Epithelial cell of esophagus (primary cell): Measurements from ENCODE around the gene SORCS2.

Experiments used
- DNase-seq: peaks from one replicate; pipeline ENCODE4 v3.0.0; 2010; ENCODE audit warnings: low read depth
- H3K4me3 ChIP-seq: 2 replicates; pipeline ENCODE4 v1.5.1; 2011; ENCODE audit warnings: mild to moderate bottlenecking, low read length, control low read depth
- TF ChIP-seq, protein P1 (sequence below): IDR thresholded peaks from 2 replicates; pipeline ENCODE4 v1.5.1; 2011; ENCODE audit warnings: low read depth, mild to moderate bottlenecking, low read length, control low read depth, inconsistent platforms; ENCODE audit not compliant: insufficient read depth; ENCODE audit errors: missing control alignments

SORCS2 gene

DNA sequence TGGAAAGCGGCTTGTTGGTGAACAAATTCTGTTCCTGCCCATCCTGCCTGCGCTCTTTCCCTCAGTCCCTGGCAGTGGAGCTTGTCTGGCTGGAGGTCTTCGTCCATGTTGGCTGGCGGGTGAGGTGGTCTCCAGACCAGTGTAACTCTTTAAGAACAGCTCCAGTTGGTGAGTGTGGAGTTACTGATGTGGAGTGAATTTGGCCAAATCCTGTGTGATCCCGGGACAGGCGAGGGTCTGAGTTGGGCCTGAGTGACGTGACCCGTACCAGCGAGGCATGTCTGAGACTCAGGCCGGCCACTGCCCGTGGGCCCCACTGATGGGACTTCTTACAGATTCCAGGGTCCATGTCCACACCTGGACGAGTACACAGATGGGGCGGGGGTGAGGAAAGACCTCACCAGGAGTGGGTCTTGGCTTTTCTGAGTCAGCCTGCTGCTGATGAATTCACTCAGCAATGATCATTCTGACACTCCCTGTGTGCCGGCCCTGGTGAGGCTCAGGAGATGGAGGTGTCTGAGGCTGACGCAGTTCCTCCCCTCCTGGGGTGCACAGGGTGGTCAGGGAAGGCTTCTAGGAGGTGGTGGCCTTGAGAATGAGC, 196.9 kb downstream of the SORCS2 start:
- H3K4me3 ChIP-seq, result no peak overlapping the region
- TF ChIP-seq, protein P1, sequence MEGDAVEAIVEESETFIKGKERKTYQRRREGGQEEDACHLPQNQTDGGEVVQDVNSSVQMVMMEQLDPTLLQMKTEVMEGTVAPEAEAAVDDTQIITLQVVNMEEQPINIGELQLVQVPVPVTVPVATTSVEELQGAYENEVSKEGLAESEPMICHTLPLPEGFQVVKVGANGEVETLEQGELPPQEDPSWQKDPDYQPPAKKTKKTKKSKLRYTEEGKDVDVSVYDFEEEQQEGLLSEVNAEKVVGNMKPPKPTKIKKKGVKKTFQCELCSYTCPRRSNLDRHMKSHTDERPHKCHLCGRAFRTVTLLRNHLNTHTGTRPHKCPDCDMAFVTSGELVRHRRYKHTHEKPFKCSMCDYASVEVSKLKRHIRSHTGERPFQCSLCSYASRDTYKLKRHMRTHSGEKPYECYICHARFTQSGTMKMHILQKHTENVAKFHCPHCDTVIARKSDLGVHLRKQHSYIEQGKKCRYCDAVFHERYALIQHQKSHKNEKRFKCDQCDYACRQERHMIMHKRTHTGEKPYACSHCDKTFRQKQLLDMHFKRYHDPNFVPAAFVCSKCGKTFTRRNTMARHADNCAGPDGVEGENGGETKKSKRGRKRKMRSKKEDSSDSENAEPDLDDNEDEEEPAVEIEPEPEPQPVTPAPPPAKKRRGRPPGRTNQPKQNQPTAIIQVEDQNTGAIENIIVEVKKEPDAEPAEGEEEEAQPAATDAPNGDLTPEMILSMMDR, result no peak
- DNase-seq, result no peak

GRCh38 chr4:7389719-7390118, 197.4 kb downstream of the SORCS2 start:
- DNase-seq, result no peak
- TF ChIP-seq, protein P1, result no peak
- no peak overlapping the region for H3K4me3 ChIP-seq

GRCh38 chr4:7390336-7390735, 198.0 kb downstream of the SORCS2 start:
- H3K4me3 ChIP-seq, result no peak overlapping the region
- DNase-seq, result no peak
- TF ChIP-seq, protein P1, result no peak

- H3K4me3 ChIP-seq, result no peak overlapping the region
- no peak for DNase-seq
- TF ChIP-seq, protein P1, result no peak
Measured at GRCh38 chr4:7390906-7391636, 198.7 kb downstream of the SORCS2 start.

- TF ChIP-seq, protein P1, result no peak
- no peak overlapping the region for H3K4me3 ChIP-seq
- no peak for DNase-seq
Measured at GRCh38 chr4:7391637-7392437, 199.5 kb downstream of the SORCS2 start.

GRCh38 chr4:7392438-7393421, 200.4 kb downstream of the SORCS2 start:
- no peak for DNase-seq
- H3K4me3 ChIP-seq, result no peak overlapping the region
- TF ChIP-seq, protein P1, result no peak
